GM13977 (cell line): ENCODE data around the gene KLRC3.
"Not testable (repeated sequence)": the region's sequence is repeated elsewhere in the genome, so short reads cannot be mapped to it uniquely, and the experiment has no call there.

ENCODE experiments used
- DNase-seq: peaks from one replicate; pipeline ENCODE4 v3.0.0; 2012; ENCODE audit warnings: low spot score
- CTCF ChIP-seq: IDR thresholded peaks from 2 replicates; pipeline ENCODE4 v1.5.1; 2012; ENCODE audit warnings: mild to moderate bottlenecking, control low read depth; ENCODE audit not compliant: insufficient read depth; ENCODE audit errors: extremely low read depth, missing control alignments
- in situ Hi-C: fragments of 300-500 bp; cut with MboI; formaldehyde crosslinking; loops from one replicate; pipeline ENCODE4 v1.12.0; 2022; ENCODE audit warnings: low sequenced_read_pairs, low pct_unique_long_range_greater_than_20kb, mixed read lengths, inconsistent platforms; ENCODE audit not compliant: unreplicated experiment

The KLRC3 gene

GRCh38 chr12:10453156-10453555 is 32.8 kb upstream of the KLRC3 start, which contains the start of gene KLRC1:
KLRC1 (minus strand) TSS chr12:10453377; CDS start chr12:10451156, 2,221 bp downstream.
- in situ Hi-C loops, result no loop called here
- no peak for DNase-seq
- TF ChIP-seq CTCF, result no peak

- in situ Hi-C loops, result no loop called here
- TF ChIP-seq CTCF, result no peak
- no peak for DNase-seq
Measured at GRCh38 chr12:10448236-10448635, 27.8 kb upstream of the KLRC3 start.

GRCh38 chr12:10446052-10446451 is 25.7 kb upstream of the KLRC3 start:
- DNase-seq, in situ Hi-C loops: not testable (repeated sequence)

GRCh38 chr12:10441144-10441543 is 20.7 kb upstream of the KLRC3 start:
- DNase-seq, in situ Hi-C loops: not testable (repeated sequence)

GRCh38 chr12:10439608-10440274 is 19.3 kb upstream of the KLRC3 start:
- in situ Hi-C loops, DNase-seq: not testable (repeated sequence)

GRCh38 chr12:10437601-10438000 is 17.2 kb upstream of the KLRC3 start:
- in situ Hi-C loops, DNase-seq: not testable (repeated sequence)

GRCh38 chr12:10435816-10436215 is 15.4 kb upstream of the KLRC3 start, which contains the start of gene KLRC2:
KLRC2 (minus strand) TSS chr12:10436010; CDS start chr12:10435986, 24 bp downstream.
- DNase-seq, in situ Hi-C loops: not testable (repeated sequence)

DNA sequence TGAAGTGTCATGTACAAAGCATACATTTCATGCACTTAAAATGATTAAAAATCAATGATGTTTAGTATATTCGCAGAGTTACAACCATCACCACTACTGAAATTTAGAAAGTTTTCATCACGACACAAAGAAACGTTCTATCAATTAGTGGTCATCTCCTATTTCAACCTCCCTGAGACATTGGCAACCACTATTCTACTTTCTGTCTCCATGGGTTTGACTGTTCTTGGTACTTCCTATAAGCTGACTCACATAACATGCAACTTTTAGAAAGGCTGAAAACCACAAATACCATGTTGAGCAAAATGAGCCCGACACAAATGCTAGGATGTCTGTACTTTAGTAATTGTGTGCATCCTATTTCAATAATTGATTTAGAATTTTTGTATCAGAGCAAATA is 10.2 kb upstream of the KLRC3 start:
- in situ Hi-C loops, DNase-seq: not testable (repeated sequence)

DNA sequence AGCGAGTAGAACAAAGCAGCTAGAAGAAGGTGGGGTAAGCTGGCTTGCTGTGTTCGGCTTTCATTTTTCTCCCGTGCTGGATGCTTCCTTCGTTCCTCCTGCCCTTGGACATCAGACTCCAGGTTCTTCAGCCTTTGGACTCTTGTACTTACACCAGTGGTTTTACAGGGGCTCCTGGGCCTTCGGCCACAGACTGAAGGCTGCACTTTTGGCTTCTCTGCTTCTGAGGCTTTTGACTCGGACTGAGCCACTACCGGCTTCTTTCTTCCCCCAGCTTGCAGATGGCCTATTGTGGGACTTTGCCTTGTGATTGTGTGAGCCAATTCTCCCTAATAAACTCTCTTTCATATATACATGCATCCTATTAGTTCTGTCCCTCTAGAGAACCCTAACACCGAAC is 5.5 kb upstream of the KLRC3 start:
- in situ Hi-C loops, DNase-seq: not testable (repeated sequence)

GRCh38 chr12:10424260-10424899 is 4.0 kb upstream of the KLRC3 start:
- DNase-seq, in situ Hi-C loops: not testable (repeated sequence)

GRCh38 chr12:10422159-10422558 is 1.8 kb upstream of the KLRC3 start:
- DNase-seq, result not testable (repeated sequence)

More at GRCh38 chr12:10422159-10422558, 1.8 kb upstream of the KLRC3 start:
- in situ Hi-C loops, result not testable (repeated sequence)
